Body of pancreas (tissue), 4 donors: ENCODE measurements around the gene AFDN.

Experiments used
- POLR2A ChIP-seq, 3 donors: fragments of 450-650 bp; IDR thresholded peaks; one replicate each; pipeline ENCODE4 v1.6.1; 2016; ENCODE audit warnings: antibody characterized with exemption in 3 of 3, mild to moderate bottlenecking in 2 of 3
- TF ChIP-seq, protein P1 (sequence below), 7 experiments: fragments of 450-650 bp in 4 of 7; fragments of 200-600 bp in 3 of 7; sonication (generic) in 3 of 7; IDR thresholded peaks; one replicate each; pipeline ENCODE4 v1.5.1; 2016 to 2019; ENCODE audit warnings: antibody characterized with exemption in 7 of 7

DNA sequence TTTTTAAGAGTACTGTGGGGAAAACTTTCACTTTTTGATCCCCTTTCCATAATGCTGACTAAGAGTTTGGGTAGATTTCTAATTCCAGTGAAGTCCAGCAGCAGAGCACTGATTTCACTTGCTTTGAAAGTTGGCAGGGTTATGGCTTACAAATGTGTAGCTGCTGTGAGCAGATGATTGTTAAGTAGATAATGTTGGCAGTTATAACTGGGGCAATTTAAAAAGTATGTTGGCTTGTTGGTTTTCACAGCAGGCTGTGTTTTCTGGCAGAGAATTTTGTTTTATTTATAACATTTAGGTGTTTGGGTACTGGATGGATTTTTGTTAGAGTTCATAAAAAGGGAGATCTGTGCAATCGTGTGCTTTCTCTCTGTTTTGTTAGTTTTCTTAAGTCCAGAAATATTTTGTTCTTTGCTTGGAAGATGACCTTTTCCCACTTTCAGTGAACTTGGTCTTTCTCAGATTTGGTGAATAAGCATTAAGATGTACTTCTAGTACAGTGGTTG, 31.4 kb downstream of the AFDN start:
- TF ChIP-seq, protein P1, sequence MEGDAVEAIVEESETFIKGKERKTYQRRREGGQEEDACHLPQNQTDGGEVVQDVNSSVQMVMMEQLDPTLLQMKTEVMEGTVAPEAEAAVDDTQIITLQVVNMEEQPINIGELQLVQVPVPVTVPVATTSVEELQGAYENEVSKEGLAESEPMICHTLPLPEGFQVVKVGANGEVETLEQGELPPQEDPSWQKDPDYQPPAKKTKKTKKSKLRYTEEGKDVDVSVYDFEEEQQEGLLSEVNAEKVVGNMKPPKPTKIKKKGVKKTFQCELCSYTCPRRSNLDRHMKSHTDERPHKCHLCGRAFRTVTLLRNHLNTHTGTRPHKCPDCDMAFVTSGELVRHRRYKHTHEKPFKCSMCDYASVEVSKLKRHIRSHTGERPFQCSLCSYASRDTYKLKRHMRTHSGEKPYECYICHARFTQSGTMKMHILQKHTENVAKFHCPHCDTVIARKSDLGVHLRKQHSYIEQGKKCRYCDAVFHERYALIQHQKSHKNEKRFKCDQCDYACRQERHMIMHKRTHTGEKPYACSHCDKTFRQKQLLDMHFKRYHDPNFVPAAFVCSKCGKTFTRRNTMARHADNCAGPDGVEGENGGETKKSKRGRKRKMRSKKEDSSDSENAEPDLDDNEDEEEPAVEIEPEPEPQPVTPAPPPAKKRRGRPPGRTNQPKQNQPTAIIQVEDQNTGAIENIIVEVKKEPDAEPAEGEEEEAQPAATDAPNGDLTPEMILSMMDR (IDR thresholded peaks at IDR 0.05) = no peak
- no peak for TF ChIP-seq POLR2A (IDR thresholded peaks at IDR 0.05)
